LoVo (cell line): ENCODE measurements around the gene PIP4K2A.
"Not testable (repeated sequence)": the region's sequence is repeated elsewhere in the genome, so short reads cannot be mapped to it uniquely, and the experiment has no call there.

Experiments
- DNase-seq: peaks from one replicate; pipeline ENCODE4 v3.0.0-alpha.2; 2016; ENCODE audit warnings: low spot score

PIP4K2A gene

GRCh38 chr10:22714479-22715289 lies at the start of gene PIP4K2A:
Gene PIP4K2A (minus strand): TSS chr10:22714578. CDS start chr10:22714326, 252 bp downstream.
- peak; percentile 72 for DNase-seq

- DNase-seq = no peak
Observed at GRCh38 chr10:22761569-22762220, 47.3 kb upstream of the PIP4K2A start.

GRCh38 chr10:22760025-22760424 lies 45.6 kb upstream of the PIP4K2A start:
- DNase-seq = no peak

GRCh38 chr10:22758867-22759266 lies 44.5 kb upstream of the PIP4K2A start:
- no peak for DNase-seq

GRCh38 chr10:22754296-22754695 lies 39.9 kb upstream of the PIP4K2A start:
- no peak for DNase-seq

GRCh38 chr10:22753786-22754185 lies 39.4 kb upstream of the PIP4K2A start:
- no peak for DNase-seq

GRCh38 chr10:22752272-22752889 lies 38.0 kb upstream of the PIP4K2A start:
- DNase-seq = no peak

GRCh38 chr10:22750131-22750530 lies 35.8 kb upstream of the PIP4K2A start:
- DNase-seq = no peak

- not testable (repeated sequence) for DNase-seq
Observed at GRCh38 chr10:22744858-22745257, 30.5 kb upstream of the PIP4K2A start.

- no peak for DNase-seq
Observed at GRCh38 chr10:22742678-22743077, 28.3 kb upstream of the PIP4K2A start.

- DNase-seq = not testable (repeated sequence)
Observed at GRCh38 chr10:22741631-22742030, 27.3 kb upstream of the PIP4K2A start.

- no peak for DNase-seq
Observed at GRCh38 chr10:22740180-22740579, 25.8 kb upstream of the PIP4K2A start.

GRCh38 chr10:22737587-22737986 lies 23.2 kb upstream of the PIP4K2A start:
- DNase-seq = peak; percentile 23

- no peak for DNase-seq
Observed at GRCh38 chr10:22736134-22736533, 21.8 kb upstream of the PIP4K2A start.

GRCh38 chr10:22733992-22734391 lies 19.6 kb upstream of the PIP4K2A start:
- no peak for DNase-seq

- no peak for DNase-seq
Observed at GRCh38 chr10:22727663-22728062, 13.3 kb upstream of the PIP4K2A start.

- DNase-seq = no peak
Observed at GRCh38 chr10:22727112-22727511, 12.7 kb upstream of the PIP4K2A start.

GRCh38 chr10:22724773-22725172 lies 10.4 kb upstream of the PIP4K2A start:
- no peak for DNase-seq

- DNase-seq = no peak
Observed at GRCh38 chr10:22723783-22724182, 9.4 kb upstream of the PIP4K2A start.

GRCh38 chr10:22723343-22723779 lies 9.0 kb upstream of the PIP4K2A start:
- DNase-seq = no peak

GRCh38 chr10:22722626-22723169 lies 8.3 kb upstream of the PIP4K2A start:
- DNase-seq = no peak

- DNase-seq = no peak
Observed at GRCh38 chr10:22720667-22721066, 6.3 kb upstream of the PIP4K2A start.
